Measurements from ENCODE around the gene HES6. TPM values are rescaled to one million over a fixed set of nuclear protein-coding genes. Genes with fewer than 3 reads are reported as not detected.
A peak's percentile ranks its signal among the peaks of the same experiment; 100 is the strongest.

HES6 gene
- polyA plus RNA-seq, 1 donor (not counting 4 experiments of a cell fraction or from before 2014, with no cell fraction given), result 0.80 TPM

DNA sequence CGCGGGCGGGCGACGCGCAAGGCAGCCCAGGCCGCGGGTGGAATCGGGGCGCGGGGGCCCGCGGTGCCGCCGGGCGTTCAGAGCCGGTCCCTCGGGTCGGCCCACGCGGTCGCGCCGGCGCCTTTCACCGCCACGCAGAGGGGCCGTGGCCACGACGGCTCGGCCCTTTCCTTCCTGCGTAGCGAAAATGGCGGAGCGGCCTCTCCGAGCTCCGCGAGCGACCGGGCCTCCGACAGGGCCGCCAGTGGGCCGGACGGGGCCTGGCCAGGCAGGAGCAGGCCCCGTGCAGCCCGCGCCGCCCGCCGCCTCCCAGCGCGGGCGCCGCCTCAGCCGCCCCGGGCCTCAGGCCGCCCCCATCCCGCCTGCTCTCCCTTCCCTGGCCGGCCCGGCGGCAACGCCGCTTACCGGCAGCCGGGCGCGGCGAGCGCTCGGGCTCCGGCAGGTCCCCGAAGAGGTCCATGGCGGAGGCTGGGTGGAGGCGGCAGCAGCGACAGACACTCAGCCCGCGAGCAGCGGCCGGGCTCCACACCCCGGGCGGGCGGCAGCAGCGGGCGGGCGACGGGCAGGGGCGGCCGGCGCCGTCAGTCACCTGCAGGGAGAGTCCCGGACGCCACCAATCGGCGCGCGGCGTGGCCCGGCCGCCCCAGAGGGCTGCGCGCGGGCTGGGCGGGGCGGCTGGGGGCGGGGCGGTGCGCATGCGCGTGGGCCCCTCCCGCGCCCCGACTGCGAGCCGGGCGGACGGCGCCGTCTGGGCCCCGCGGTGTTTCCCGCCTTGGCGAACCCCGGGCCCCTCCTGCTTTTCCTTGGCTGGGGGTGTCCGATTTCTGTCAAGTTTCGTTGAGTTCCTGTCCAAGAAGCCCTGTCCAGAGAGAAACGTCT lies 36.5 kb downstream of the HES6 start, which contains the start of gene ILKAP:
Gene ILKAP (minus strand): TSS at position 602 of the 879 bp plus-strand sequence. CDS start 142 bp downstream, at position 460.
- Histone ChIP-seq H3K9me1 (ENCODE audit: control insufficient read depth, extremely low read depth, insufficient read depth, low read length) (peaks cover 3% of the 10 kb centered on the region), H2AFZ (ENCODE audit: control insufficient read depth, low read length) (peak within 1 kb of the TSS; percentile 58), H3K4me3 (ENCODE audit: control insufficient read depth in 2 of 3, extremely low read depth in 1 of 3, insufficient read depth in 2 of 3, low read depth in 1 of 3, low read length in 3 of 3) (peak within 1 kb of the TSS; percentile 60 to 97 (median 92)), H3K36me3 (ENCODE audit: control insufficient read depth in 2 of 2, extremely low read depth in 1 of 2, insufficient read depth in 2 of 2, low read length in 2 of 2) (no peaks in the 10 kb centered on the region), H3K4me2 (ENCODE audit: control insufficient read depth, extremely low read depth, insufficient read depth, low read depth, low read length) (peak within 1 kb of the TSS; percentile 92), H3K4me1 (ENCODE audit: control insufficient read depth, extremely low read depth, insufficient read depth, low read length) (peaks cover 15% of the 10 kb centered on the region), H4K20me1 (ENCODE audit: control insufficient read depth, extremely low read depth, insufficient read depth, low read length) (peaks cover 18% of the 10 kb centered on the region), H3K27ac (ENCODE audit: control insufficient read depth, insufficient read depth, low read length) (peak within 1 kb of the TSS; percentile 69), H3K9ac (ENCODE audit: control insufficient read depth, extremely low read depth, insufficient read depth, low read length) (peak within 1 kb of the TSS; percentile 73), H3K27me3 (ENCODE audit: control insufficient read depth, extremely low read depth, insufficient read depth, low read length) (peaks cover 5% of the 10 kb centered on the region), H3K9me3 (ENCODE audit: control insufficient read depth, low read depth, low read length) (no peaks in the 10 kb centered on the region), H3K79me2 (ENCODE audit: control insufficient read depth, insufficient read depth, low read length) (peaks cover 51% of the 10 kb centered on the region)
- DNase-seq (ENCODE audit: low read depth, low spot score) (no peak), FAIRE-seq (no peak)
- dilution Hi-C loops (cut with MboI; ENCODE audit: extremely low pct_ligation_motif_present, low sequenced_read_pairs), result no loop called here
- TF ChIP-seq, protein P1, sequence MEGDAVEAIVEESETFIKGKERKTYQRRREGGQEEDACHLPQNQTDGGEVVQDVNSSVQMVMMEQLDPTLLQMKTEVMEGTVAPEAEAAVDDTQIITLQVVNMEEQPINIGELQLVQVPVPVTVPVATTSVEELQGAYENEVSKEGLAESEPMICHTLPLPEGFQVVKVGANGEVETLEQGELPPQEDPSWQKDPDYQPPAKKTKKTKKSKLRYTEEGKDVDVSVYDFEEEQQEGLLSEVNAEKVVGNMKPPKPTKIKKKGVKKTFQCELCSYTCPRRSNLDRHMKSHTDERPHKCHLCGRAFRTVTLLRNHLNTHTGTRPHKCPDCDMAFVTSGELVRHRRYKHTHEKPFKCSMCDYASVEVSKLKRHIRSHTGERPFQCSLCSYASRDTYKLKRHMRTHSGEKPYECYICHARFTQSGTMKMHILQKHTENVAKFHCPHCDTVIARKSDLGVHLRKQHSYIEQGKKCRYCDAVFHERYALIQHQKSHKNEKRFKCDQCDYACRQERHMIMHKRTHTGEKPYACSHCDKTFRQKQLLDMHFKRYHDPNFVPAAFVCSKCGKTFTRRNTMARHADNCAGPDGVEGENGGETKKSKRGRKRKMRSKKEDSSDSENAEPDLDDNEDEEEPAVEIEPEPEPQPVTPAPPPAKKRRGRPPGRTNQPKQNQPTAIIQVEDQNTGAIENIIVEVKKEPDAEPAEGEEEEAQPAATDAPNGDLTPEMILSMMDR (optimal IDR thresholded peaks at IDR 0.05 in 1 of 3, IDR thresholded peaks at IDR 0.05 in 1 of 3, conservative IDR thresholded peaks at IDR 0.05 in 1 of 3; ENCODE audit: extremely low read depth in 1 of 3, insufficient read depth in 2 of 3, low read length in 3 of 3), result no peak
- no peak for TF ChIP-seq EZH2 (IDR thresholded peaks at IDR 0.05; ENCODE audit: low read length)

DNA sequence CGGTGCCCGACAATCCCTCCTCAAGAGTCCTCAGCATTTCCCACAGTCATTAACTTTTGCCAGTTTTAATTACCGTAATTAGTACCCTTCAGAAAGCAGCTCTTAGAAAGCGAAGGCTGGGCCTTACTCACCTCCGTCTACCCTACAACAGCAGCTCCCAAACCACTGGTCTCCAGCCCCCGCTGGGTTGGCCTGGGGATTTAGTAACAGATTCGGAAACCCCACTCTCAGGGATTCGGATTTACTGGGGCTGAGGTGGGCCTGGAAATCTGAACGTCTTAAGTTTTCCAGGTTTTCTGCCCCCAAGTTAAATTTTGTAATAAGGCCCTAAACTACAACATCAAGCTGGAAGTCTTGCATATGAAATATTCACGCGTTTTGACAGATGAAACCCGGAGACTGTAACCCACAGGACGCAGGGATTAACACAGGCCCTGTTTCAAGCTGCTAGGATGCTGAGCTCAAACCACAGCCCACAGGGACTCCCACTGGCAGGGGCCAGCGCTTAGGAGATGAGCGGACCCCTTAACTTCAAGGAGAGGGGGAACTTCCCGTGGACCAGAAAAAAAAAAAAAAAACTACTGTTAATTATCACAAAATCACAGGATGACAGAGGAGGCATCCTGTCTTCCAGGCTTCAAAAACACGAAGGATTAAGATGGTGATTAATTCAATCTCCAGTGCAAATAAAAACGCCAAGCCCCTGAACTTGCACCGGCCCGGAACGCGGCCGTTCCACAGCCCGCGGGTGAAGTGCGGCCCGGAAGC lies 37.3 kb downstream of the HES6 start:
- Histone ChIP-seq H3K27ac (ENCODE audit: control insufficient read depth, insufficient read depth, low read length) (peak overlapping the region; percentile 69), H3K27me3 (ENCODE audit: control insufficient read depth, extremely low read depth, insufficient read depth, low read length) (peaks cover 3% of the 10 kb centered on the region), H3K79me2 (ENCODE audit: control insufficient read depth, insufficient read depth, low read length) (peaks cover 59% of the 10 kb centered on the region), H3K4me2 (ENCODE audit: control insufficient read depth, extremely low read depth, insufficient read depth, low read depth, low read length) (peak overlapping the region; percentile 92), H3K9me3 (ENCODE audit: control insufficient read depth, low read depth, low read length) (no peaks in the 10 kb centered on the region), H3K9me1 (ENCODE audit: control insufficient read depth, extremely low read depth, insufficient read depth, low read length) (peaks cover 3% of the 10 kb centered on the region), H3K9ac (ENCODE audit: control insufficient read depth, extremely low read depth, insufficient read depth, low read length) (peak overlapping the region; percentile 73), H3K4me3 (ENCODE audit: control insufficient read depth in 2 of 3, extremely low read depth in 1 of 3, insufficient read depth in 2 of 3, low read depth in 1 of 3, low read length in 3 of 3) (peak overlapping the region; percentile 60 to 97 (median 92)), H3K4me1 (ENCODE audit: control insufficient read depth, extremely low read depth, insufficient read depth, low read length) (peaks cover 15% of the 10 kb centered on the region), H4K20me1 (ENCODE audit: control insufficient read depth, extremely low read depth, insufficient read depth, low read length) (peaks cover 23% of the 10 kb centered on the region), H3K36me3 (ENCODE audit: control insufficient read depth in 2 of 2, extremely low read depth in 1 of 2, insufficient read depth in 2 of 2, low read length in 2 of 2) (no peaks in the 10 kb centered on the region), H2AFZ (ENCODE audit: control insufficient read depth, low read length) (no peak overlapping the region)
- FAIRE-seq, result peak; percentile 41
- TF ChIP-seq EZH2 (IDR thresholded peaks at IDR 0.05; ENCODE audit: low read length), result no peak
- TF ChIP-seq, protein P1 (optimal IDR thresholded peaks at IDR 0.05 in 1 of 3, IDR thresholded peaks at IDR 0.05 in 1 of 3, conservative IDR thresholded peaks at IDR 0.05 in 1 of 3; ENCODE audit: extremely low read depth in 1 of 3, insufficient read depth in 2 of 3, low read length in 3 of 3), result no peak
- no peak for DNase-seq (ENCODE audit: low read depth, low spot score)
- dilution Hi-C loops (cut with MboI; ENCODE audit: extremely low pct_ligation_motif_present, low sequenced_read_pairs), result no loop called here

Data from keratinocyte (primary cell).